Activated CD4-positive, alpha-beta T cell treated with anti-CD3 and anti-CD28 coated beads, Interleukin-2, Interleukin-6, amounts not matched to agents 100 ng/mL and 50 ng/mL, durations not matched to agents 16 hours and 8 hours (primary cell): ENCODE results near the gene BUD23.
"Not testable (repeated sequence)": the region's sequence is repeated elsewhere in the genome, so short reads cannot be mapped to it uniquely, and the experiment has no call there.

Source experiments
- DNase-seq: peaks from one replicate; pipeline ENCODE4 v3.0.0-alpha.2; 2020

Gene BUD23

GRCh38 chr7:73668103-73668885 lies 15.1 kb upstream of the BUD23 start:
- no peak for DNase-seq

DNA sequence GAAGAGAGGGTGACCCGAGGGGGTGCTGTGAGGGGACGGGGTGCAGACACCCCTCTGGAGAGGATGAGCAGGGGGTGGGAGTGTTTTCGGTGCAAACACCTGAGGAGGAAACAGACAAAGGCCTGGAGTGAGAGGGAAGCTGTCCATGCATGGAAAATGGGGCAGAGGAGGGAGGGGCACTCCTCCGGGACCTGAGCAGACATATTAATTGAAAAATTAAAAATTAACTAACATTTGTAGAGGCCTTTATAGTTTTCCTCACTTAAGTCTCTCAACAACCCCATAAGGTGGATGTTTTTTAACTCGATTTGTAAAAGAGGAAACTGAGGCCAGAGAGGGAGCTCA lies 14.5 kb upstream of the BUD23 start:
- no peak for DNase-seq

- DNase-seq: no peak
These were observed 14.1 kb upstream of the BUD23 start for GRCh38 chr7:73669288-73669701.

DNA sequence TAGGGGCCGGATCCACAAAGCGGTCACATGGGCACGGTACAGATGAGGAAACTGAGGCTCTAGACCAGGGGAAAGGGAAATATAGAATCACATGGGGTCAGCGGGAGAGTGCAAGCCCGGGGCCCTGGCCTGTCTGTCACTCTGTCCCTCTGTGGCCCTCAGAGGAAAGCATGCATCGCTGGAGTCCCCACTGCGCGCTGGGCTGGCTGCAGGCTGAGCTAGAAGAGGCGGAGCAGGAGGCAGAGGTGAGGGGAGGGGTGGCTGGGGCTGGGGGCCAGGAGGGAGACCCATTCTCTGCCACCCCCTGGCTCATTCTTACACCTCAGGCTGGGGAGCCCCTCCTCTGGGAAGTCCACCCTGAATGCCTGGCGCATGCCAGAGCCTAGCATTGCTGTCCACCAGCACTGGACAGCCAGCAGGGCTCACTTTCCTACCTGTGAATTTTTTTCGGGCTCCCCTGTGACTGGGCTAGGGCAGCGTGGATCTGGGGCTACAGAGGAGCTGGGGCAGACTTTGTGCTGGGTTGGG lies 13.5 kb upstream of the BUD23 start:
- no peak for DNase-seq

GRCh38 chr7:73671322-73671661 lies 12.1 kb upstream of the BUD23 start:
- no peak for DNase-seq

GRCh38 chr7:73671857-73672445 lies 11.4 kb upstream of the BUD23 start:
- no peak for DNase-seq

GRCh38 chr7:73674468-73675124 lies 8.8 kb upstream of the BUD23 start:
- no peak for DNase-seq

- DNase-seq: not testable (repeated sequence)
These were observed 7.3 kb upstream of the BUD23 start for GRCh38 chr7:73676062-73676461.

GRCh38 chr7:73678862-73679261 lies 4.5 kb upstream of the BUD23 start:
- DNase-seq: no peak

DNA sequence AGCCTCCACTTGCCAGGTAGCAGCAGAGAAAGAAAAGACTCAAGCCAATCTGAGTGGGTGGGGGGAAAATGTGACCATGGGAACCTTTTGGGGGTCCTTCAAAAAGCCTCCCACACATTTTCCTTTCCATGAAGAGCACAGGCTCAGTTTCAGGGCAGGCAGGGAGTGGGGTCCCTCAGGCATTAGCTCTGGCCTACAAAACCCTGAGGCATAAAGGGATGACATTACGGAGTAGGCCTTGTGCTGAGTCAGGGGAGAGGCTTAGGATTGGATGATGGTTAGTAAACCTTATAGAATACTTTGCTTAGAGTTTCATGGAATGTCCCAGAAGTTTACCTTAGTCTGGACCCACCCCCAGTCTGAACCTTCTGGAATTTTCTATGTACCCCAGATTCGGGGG lies 3.7 kb upstream of the BUD23 start:
- DNase-seq: no peak

GRCh38 chr7:73680501-73680900 lies 2.9 kb upstream of the BUD23 start:
- DNase-seq: no peak

GRCh38 chr7:73681031-73681430 lies 2.4 kb upstream of the BUD23 start:
- DNase-seq: no peak

GRCh38 chr7:73682745-73683055 lies 697 bp upstream of the BUD23 start:
- peak; percentile 17 for DNase-seq

DNA sequence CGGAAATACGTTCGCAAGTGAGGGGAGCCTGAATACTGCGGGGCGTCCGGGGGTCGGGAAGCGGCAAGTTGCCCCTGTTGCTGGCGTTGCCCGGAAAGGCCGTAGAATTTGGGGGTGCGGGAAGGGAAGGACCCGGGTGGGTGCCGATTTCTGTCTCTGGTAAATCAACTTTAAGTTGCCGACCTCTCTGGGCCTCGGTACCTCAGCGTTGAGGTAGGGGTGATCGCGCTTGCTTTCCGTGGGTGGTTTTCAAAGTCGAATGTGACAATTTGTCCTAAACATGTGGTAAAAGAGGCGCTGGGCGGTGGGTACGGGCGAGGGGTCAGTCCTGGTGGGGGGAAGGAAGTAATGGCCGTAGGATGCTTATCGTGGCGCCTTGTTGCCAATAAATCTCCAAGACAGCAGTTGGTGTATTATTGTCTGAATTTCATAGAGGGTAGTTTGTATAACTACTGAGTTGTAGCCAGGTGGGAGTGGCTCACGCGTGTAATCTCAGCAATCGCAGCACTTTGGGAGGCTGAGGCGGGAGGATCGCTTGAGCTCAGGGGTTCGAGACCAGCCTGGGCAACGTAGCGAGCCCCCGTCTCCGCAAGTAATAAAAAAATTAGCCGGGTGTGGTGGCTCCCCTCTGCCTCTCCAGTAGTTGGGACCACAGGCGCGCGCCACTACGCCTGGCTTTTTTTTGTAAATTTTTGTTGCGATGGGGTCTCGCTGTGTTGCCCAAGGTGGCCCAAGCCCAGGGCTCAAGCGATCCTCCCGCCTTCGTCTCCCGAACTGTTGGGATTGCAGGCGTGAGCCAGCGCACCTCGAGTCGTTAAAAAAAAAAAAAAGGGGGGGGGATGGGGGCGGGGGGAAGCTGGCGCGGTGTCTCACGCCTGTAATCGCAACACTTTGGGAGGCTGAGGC lies 644 bp downstream of the BUD23 start:
- DNase-seq: no peak

GRCh38 chr7:73685311-73685710 lies 1.9 kb downstream of the BUD23 start:
- DNase-seq: no peak

GRCh38 chr7:73688288-73688687 lies 4.9 kb downstream of the BUD23 start:
- DNase-seq: no peak

DNA sequence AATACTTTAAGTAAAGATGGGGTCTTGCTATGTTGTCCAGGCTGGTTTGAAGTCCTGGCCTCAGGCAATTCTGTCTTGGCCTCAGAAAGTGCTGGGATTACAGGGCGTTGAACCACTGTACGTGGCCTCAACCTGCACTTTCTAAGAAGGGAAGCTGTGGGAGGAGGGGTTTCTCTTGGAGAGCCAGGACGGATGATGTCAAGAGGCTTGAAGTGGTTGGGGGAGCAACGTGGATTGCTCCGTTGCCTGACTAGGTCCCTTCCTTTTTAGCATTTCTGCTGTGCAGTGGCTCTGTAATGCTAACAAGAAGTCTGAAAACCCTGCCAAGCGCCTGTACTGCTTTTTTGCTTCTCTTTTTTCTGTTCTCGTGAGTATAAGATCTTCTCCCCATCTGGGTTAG lies 7.2 kb downstream of the BUD23 start:
- DNase-seq: no peak

- DNase-seq: no peak
These were observed 13.0 kb downstream of the BUD23 start for GRCh38 chr7:73696372-73696771.

- no peak for DNase-seq
These were observed 15.0 kb downstream of the BUD23 start for GRCh38 chr7:73698410-73698809.

DNA sequence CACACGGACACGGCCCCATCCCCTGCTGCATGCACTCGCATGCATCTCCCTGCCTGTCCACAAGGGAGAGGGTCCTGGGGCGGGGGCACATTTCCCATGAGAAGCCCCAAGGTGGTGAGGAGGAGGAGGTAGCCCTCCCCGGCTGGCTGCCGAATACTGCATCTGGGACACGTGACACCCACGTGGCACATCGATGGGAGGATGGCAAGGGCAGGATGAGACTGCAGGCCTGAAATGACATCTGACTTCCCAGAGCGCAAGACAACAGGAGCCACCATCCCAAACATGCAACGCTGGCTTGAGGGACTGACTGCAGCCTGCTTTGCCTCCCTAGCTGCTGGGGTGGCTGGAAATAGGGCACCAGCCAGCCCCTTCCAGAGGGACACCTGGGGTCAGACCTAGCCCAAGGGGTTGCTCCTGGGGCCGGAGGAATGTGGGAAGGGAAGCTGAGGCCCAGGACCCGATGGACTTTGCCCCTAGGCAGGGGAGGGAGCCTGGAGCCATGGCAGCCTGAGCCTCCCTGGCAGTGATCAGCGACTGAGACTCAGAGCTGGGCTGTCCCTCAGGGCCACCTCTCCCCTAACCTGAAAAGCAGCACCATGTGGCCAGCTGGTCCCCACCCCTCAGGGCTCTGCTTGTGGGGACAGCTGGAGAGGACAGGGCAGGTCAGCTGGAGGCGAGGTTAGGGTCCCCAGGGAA lies 16.1 kb downstream of the BUD23 start:
- DNase-seq: no peak

DNA sequence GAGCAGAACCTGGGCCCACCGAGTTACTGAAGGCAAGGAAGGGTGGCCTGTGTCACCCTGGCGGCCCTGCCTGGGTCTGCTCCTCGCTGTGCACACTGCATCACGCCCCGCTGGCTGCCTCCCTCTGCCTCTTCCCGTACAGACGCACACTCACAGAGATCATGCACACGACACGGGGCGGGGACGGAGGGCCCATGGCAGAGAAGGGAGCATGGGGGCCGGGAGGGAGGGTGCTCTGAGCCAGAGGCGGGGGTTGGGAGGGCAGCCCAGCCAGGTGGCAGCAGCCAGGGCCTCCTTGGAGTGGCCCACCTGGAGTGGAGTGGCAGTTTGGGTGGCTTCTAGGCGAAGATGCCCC lies 16.6 kb downstream of the BUD23 start:
- no peak for DNase-seq

DNA sequence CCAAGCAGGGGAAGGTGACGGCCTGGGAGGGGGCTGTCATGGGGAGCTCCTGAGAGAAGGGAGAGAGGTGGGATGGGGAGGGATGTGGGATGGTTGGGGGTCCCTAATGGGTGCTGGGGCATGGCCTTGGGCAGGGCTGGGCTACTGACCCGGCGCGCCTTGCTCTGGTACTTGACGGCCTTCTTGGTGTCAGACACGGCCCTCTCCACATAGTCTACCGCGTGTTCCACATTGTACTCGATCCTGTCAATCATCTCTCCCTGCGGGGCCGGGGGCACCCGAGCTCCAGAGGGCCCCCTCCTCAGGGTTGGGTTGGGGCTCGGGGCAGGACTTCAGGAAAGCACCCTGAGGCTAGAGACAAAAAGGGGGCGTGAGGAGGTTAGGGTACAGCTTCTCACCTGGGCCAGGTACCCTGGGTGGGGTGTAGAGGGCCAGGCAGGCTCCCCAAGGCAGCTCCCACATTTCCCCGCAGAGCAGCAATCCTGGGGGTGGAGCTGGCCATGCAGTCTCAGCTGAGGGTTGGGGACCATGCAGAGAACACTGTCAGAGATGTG lies 17.3 kb downstream of the BUD23 start:
- DNase-seq: no peak
